T follicular helper cell (primary cell): Measurements from ENCODE around the gene LRRFIP1.

Source experiments
- DNase-seq: peaks from one replicate; pipeline ENCODE4 v3.0.0-alpha.2; 2020; ENCODE audit warnings: low read depth

The LRRFIP1 gene

DNA sequence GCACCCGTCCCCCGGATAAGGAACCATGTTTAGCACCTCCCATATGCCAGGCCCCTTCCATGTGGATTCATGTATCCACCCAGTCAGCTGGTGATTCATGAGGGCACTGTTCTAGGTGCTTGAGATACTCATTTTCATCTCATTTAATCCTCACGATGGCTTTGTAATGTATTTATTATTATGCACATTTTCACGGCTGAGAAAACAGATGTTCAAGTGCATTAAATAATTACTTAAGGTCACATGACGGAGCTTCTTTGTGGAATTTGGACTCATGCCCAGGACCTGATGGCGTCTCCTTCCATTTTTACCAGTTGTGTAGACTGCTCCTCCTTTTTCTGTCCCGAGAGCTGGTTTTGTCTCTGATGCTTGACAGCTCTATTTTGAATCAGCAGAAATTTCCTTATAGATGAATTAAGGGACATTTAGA lies 99.0 kb downstream of the LRRFIP1 start:
- DNase-seq = no peak

DNA sequence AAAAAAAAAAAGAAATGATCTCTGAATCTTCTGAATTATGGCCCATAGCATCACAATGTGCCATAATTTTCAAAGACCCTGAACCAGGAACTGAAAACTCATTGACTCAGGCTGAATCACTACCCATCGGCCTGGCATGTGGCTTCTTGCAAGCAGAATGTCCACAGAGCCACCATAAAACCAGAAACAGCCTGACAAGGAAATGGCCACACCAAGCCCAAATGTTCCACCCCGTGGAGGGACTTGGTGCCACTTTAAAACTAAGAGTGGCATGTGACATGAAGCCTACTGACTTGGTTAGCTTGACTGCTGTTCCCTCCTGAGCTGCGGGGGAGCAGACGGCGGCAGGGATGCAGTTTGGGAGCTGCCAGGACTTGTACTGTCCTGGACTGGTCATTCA lies 100.0 kb downstream of the LRRFIP1 start:
- DNase-seq = no peak

- no peak for DNase-seq
These were observed 102.5 kb downstream of the LRRFIP1 start for GRCh38 chr2:237729681-237730475.

DNA sequence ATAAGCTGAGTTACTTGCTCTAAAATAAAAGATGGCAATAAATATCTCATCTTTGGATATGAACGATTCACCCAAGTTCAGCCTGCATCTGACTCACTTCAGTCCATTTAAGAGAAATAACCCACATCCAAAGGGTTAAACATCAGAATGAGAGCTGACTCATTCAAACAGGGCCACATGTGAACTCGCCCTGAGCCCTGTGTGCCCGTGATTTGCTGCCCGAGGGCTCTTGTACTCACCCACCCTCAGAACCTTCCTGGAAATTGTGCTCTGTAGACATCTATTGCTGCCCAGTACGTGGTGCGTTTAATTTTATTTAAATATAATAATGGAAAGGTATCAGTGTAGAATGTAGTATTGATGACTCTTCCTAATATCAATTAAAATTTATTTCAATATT lies 104.3 kb downstream of the LRRFIP1 start:
- DNase-seq = no peak

DNA sequence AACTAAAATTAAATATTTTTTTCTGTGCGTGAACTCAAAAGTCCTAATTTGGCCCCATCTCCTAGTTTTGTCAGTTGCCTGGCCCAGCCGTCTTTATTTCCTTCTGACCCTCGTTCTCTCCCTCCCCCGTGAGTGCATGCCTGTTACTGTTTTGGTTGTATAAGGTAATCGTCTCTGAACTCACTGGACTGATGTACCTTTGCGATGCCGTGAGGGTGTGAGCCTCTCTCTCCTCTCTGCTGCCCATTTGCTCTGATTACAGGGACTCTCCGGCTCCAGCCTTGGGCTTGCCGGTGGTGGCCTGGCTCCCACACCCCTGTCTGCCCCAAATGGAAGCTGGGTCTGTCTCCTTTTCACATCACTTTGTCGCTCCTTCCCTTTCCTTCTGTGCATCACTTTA lies 104.7 kb downstream of the LRRFIP1 start:
- DNase-seq = no peak

GRCh38 chr2:237732790-237733381 lies 105.5 kb downstream of the LRRFIP1 start:
- DNase-seq = no peak

- DNase-seq = no peak
These were observed 106.4 kb downstream of the LRRFIP1 start for GRCh38 chr2:237733677-237734300.

DNA sequence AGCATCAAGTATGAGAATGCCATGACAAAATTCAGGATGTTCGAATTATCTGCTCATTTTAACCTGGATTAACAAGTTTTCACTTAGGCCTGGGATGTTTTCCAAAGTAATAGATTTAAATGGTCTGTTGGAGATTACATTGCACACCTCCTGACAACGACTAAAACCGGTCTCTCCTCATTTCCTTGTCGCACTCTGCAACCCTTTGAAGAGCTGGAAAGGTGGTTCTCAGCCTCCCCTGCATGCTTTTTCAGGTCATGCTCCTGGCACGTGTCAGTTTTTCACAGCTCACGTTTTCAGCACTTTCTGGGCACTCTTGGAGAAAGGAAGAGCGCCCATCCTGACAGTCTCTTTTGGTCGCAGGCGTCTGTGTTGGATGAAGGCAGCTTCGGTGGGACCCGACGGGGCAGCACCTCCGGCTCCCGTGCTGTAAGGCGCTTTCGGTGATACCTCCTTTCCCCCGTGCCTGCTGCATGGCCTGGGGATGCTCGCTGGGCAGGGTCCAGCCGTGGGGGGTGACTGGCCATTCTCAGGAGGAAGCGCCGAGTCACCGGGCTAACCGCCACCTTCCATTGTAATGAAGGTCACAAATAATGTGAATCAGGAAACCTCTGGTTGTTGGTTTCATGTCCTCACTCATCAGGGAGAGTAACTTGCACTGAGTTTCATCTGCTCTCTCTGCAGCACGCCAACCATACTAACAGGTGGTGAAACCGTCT lies 107.7 kb downstream of the LRRFIP1 start:
- DNase-seq = no peak

DNA sequence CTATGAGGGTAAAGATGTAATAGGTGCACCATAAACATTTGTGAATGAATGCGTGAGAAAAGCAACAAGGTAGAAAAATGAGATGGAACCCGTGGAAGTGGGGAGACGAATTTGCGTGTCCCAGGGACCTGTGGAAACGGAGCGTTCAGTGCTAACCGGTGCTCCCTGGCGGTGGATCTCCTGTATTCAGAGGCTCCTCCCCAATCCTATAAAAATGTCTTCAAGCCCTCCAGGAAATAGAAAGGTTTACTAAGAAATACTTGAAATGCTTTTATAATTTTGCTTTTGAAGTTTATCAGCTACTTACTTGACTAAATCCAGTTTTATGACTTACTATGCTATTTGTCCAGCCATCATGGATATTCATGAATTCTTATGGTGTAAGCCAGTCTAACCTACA lies 108.4 kb downstream of the LRRFIP1 start:
- no peak for DNase-seq

DNA sequence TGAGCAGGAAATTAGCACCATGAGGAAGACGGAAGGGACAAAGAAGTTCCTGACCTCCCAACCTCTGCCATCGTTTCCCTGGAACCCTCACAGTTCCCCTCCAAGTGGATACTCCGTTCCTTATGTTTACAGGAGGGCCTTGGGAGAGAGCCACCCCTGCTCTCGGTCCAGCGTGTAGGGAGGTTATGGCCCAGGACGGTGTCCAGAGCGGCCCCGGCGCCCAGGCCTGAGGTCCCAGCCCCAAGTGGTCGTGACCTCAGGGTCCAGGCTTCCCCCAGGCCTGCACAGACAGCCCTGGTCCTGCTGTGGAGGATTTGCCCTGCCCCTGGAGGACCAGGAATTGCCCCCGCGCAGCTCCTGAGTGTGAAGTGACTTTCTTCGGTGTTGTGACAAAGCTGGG lies 109.4 kb downstream of the LRRFIP1 start:
- no peak for DNase-seq

- DNase-seq = no peak
These were observed 109.9 kb downstream of the LRRFIP1 start for GRCh38 chr2:237737196-237737865.

- no peak for DNase-seq
These were observed 110.9 kb downstream of the LRRFIP1 start for GRCh38 chr2:237738255-237738654.

- no peak for DNase-seq
These were observed 111.7 kb downstream of the LRRFIP1 start for GRCh38 chr2:237739101-237739500.

DNA sequence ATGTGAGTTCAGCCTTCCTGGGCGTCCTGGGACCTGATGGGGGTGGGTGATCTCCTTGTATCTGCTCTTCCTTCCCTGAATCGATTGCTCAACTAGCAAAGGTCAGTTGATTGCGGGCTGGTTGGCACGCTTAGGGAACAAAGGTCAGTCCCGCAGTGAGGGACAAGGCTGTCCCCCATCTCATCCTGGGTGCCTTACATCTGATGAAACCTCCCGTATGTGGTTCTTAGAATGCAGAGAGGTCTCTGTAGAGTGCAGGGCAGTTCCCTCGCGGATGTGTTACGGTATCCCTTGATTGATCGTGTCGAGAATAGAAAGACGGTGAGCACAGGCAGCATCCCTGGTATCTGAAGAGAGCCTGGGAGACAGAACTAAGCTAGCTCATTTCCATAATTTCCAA lies 114.8 kb downstream of the LRRFIP1 start:
- no peak for DNase-seq

DNA sequence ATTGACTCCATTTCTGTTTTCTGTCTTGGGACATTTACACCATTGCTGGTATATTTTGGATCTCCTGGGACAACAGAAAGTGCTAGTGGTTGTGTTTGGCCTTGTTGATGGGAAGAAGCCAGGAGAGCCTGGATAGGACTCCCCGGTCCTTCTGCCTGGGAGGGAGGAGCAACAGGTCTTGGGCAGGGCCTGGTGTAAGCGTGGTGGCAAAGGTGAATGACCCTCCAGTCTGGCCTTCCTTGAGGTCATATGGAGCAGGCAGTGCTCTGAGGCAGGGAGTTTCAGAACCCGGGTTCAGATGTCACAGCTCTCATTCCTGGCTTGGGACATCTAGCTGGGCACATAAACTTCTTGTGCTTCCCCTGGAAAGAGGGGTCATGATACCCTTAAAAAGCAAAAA lies 115.2 kb downstream of the LRRFIP1 start:
- no peak for DNase-seq

DNA sequence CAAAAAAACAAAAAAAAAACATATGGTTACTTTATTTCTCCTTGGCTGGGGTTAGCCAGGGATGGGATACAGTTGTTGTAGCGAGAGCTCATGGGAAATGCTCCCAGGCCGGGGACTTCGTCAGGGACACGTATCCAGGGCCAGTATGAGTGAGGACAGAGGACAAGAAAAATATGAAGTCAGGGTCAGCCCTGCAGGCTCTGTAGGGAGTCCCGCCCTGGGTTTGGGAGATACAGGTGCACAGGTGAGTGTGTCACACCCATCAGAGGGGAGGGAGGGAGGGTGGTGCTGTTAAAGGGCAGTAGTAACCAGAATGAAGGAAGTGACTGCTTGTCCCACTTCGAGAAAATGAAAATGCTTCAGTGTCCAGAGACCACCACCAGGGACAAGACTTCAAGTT lies 115.6 kb downstream of the LRRFIP1 start:
- DNase-seq = no peak

DNA sequence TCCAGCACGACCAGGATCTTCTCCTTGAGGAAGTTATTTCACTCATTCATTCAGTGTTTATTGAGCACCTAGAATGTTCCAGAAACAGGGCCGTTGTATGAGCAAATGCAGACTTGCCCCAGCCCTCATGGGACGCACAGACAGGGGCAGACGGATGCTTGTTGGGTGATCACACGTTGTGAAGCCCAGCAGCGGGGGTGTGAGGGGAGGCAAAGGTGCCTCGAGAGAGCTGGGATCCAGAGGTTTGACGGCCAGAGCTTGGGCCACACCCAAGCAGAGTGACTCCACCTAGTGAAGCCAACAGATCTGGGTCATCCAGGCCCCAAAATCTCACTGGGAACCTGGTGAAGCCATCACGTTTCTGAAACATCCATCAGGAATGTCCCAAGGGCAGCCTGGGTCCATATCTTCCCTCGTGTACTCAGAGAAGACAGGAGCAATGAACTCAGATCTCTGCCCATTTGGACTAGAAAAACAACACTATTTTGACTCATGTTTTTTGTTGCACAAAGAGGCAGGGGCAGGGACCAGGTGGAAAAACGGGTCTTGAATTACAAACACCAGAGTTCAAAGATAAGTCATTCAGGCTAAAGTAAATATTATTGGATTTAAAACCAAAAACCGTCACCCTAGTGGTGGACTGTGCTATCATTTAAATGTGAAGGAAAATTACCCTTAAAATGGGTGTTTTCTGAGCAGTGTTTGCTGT lies 116.3 kb downstream of the LRRFIP1 start:
- DNase-seq = no peak

DNA sequence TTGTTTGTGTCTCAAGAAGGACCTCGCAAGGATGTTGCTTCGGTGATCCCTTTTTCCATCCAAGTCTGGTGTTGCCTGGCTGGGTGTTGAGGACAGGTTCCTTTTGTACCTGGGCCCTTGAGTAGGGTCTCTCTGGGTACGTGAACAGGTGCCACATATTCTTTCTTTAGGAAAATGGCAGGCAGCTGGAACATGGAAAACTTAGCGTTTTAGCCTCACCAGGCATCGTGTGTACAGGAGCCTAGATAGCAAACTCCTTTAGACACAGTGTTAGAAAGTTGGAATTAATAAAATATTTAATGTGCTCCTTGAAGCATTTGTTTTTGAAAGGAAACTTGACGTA lies 116.9 kb downstream of the LRRFIP1 start:
- no peak for DNase-seq

DNA sequence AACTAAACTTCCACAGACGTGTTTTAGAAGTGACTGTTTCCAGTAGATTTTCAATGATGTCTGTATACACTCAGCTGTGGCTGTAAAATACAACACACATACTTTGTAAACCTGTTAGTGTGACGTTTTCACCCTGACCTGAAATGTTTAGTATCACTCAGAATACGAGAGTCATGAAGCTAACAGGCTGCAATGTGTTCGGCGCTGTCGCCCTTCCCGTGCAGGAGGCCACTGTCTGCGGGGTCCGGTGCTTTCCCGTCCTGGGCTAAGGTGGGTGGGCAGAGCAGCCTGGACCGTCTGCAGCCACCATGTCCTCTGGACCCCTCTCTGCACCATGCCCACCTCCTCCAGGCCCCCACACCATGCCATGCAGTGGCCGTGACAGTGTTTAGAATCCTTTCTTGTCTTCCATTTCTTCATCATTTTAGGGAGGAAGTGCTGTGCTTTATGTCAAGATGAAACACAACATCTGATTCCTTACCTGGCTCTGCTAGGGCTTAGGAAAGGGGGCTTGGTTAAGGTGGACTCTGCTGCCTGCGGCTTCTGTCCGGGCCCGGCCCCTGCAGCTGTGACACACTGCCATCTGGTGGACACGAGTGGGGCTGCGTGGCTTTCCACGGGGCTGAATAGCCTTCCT lies 117.3 kb downstream of the LRRFIP1 start:
- DNase-seq = peak; percentile 72

DNA sequence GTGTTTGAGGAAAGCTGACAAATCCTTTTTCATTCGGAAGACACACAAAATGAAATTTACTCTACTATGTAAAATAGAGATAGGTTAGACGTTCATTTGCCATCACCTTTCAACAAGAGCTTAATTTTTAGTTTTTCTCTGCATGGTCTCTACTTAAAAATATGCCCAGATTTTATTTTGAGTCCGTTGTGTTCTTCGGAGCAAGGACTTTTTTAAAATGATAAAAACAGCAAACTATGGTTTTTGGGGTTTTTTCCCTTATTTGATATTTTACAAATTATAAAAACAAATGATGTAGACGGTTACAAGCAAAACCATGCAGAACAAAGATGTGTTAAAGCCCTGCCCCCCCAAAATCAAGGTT lies 117.8 kb downstream of the LRRFIP1 start:
- no peak for DNase-seq
